Right ventricle myocardium superior (tissue), 1 donor: ENCODE data around the gene BRF1. TPM values are rescaled to one million over a fixed set of nuclear protein-coding genes. Genes with fewer than 3 reads are reported as not detected.
A peak's percentile ranks its signal among the peaks of the same experiment; 100 is the strongest.

ENCODE experiments used
- ATAC-seq: fragments of 200-7000 bp; cut with Tn5 transposase; one replicate; pipeline ENCODE4 v1.9.1; 2020; ENCODE audit warnings: mild to moderate bottlenecking; ENCODE audit not compliant: poor library complexity
- DNase-seq: peaks from one replicate; pipeline ENCODE4 v3.0.0-alpha.2; 2020
- intact Hi-C: fragments of 100-400 bp; cut with DNase I; formaldehyde crosslinking; loops from one replicate; pipeline ENCODE4 v1.11.2; 2022
- total RNA-seq: library from RNA; stranded (reverse); fragmentation: NEBNext Ultra II Directional; extraction: Animal tissue kit (Norgen Biotek cat#: 25700); gene quantifications from one replicate; pipeline ENCODE4 v1.2.1, GENCODE V29; 2021
- donor health status: DM: no; HTN: yes; CAD: no; lungs with severe emphysema.

BRF1 gene
- total RNA-seq, 1 donor from 2014 or later = 17.5 TPM

GRCh38 chr14:105252552-105253328 lies 48.1 kb downstream of the BRF1 start:
- intact Hi-C loops = loop anchor here (10.0 kb wide), 1 partner anchor 168 kb away; no protein-coding TSS in a partner anchor
- DNase-seq = no peak
- no peak for ATAC-seq

GRCh38 chr14:105251920-105252319 lies 48.9 kb downstream of the BRF1 start:
- ATAC-seq = no peak
- intact Hi-C loops = loop anchor here (10.0 kb wide), 1 partner anchor 167 kb away; no protein-coding TSS in a partner anchor
- DNase-seq = no peak

- intact Hi-C loops = loop anchor here (10.0 kb wide), 1 partner anchor 166 kb away; no protein-coding TSS in a partner anchor
- DNase-seq (no peak), ATAC-seq (no peak)
Observed at GRCh38 chr14:105250986-105251385, 49.8 kb downstream of the BRF1 start.

- intact Hi-C loops = loop anchor here (10.0 kb wide), 1 partner anchor 165 kb away; no protein-coding TSS in a partner anchor
- no peak for DNase-seq
- ATAC-seq = no peak
Observed at GRCh38 chr14:105250008-105250366, 50.8 kb downstream of the BRF1 start.

- intact Hi-C loops = loop anchor here (10.0 kb wide), 1 partner anchor 165 kb away; no protein-coding TSS in a partner anchor
- ATAC-seq = no peak
- no peak for DNase-seq
Observed at GRCh38 chr14:105249182-105250007, 51.4 kb downstream of the BRF1 start.

- intact Hi-C loops = no loop called here
- DNase-seq = peak; percentile 93
- peak; percentile 96 for ATAC-seq
Observed at GRCh38 chr14:105248368-105249181, 52.2 kb downstream of the BRF1 start, which contains the start of gene BTBD6. Gene BTBD6 (plus strand): TSS chr14:105248533. CDS start chr14:105248712, 179 bp downstream.

- intact Hi-C loops = no loop called here
- ATAC-seq (peak; percentile 16), DNase-seq (no peak)
Observed at GRCh38 chr14:105247715-105248367, 53.0 kb downstream of the BRF1 start.

- intact Hi-C loops = no loop called here
- ATAC-seq = no peak
Observed at GRCh38 chr14:105247026-105247425, 53.8 kb downstream of the BRF1 start.

GRCh38 chr14:105244334-105244733 lies 56.5 kb downstream of the BRF1 start:
- intact Hi-C loops = no loop called here
- DNase-seq (no peak), ATAC-seq (no peak)

More at GRCh38 chr14:105247026-105247425, 53.8 kb downstream of the BRF1 start:
- DNase-seq = no peak

GRCh38 chr14:105241641-105242040 lies 59.2 kb downstream of the BRF1 start:
- intact Hi-C loops = no loop called here
- no peak for DNase-seq
- no peak for ATAC-seq

- intact Hi-C loops = no loop called here
- DNase-seq = peak; percentile 26
- no peak for ATAC-seq
Observed at GRCh38 chr14:105240811-105241576, 59.8 kb downstream of the BRF1 start.

- no peak for ATAC-seq
Observed at GRCh38 chr14:105229099-105229655, 71.6 kb downstream of the BRF1 start.

GRCh38 chr14:105228562-105228961 lies 72.2 kb downstream of the BRF1 start:
- ATAC-seq = peak; percentile 29
- intact Hi-C loops = no loop called here
- no peak for DNase-seq

More at GRCh38 chr14:105229099-105229655, 71.6 kb downstream of the BRF1 start:
- no peak for DNase-seq
- intact Hi-C loops = no loop called here

- ATAC-seq = no peak
- no peak for DNase-seq
- intact Hi-C loops = no loop called here
Observed at GRCh38 chr14:105227346-105227745, 73.5 kb downstream of the BRF1 start.

- no peak for ATAC-seq
- no peak for DNase-seq
- intact Hi-C loops = no loop called here
Observed at GRCh38 chr14:105226198-105226597, 74.6 kb downstream of the BRF1 start.

- intact Hi-C loops = no loop called here
Observed at GRCh38 chr14:105224845-105225570, 75.8 kb downstream of the BRF1 start.

More at GRCh38 chr14:105224845-105225570, 75.8 kb downstream of the BRF1 start:
- no peak for ATAC-seq
- no peak for DNase-seq
